PC-9 (cell line): ENCODE measurements around the gene DNAJC2. TPM values are rescaled to one million over a fixed set of nuclear protein-coding genes. Genes with fewer than 3 reads are reported as not detected.
A peak's percentile ranks its signal among the peaks of the same experiment; 100 is the strongest.

Experiments
- BruUV-seq: library from RNA; stranded (reverse); fragments of 400-500 nt; replicated peaks from 2 replicates; lab custom pipeline; 2021; lab: Mats Ljungman, UMichigan
- CTCF ChIA-PET: fragments of 300-600 bp; sonication (Branson Sonifier 250); formaldehyde crosslinking; loops from one replicate; lab custom pipeline; 2022; ENCODE audit warnings: antibody characterized with exemption; lab: Charles Lee
- POLR2A ChIA-PET: fragments of 300-600 bp; sonication (Branson Sonifier 250); formaldehyde crosslinking; loops from one replicate; lab custom pipeline; 2022; ENCODE audit warnings: antibody characterized with exemption; ENCODE audit not compliant: unreplicated experiment; lab: Charles Lee
- DNase-seq, 2 experiments: peaks; one replicate each; pipeline versions ENCODE4 v3.0.0 to v3.0.0-alpha.2; 2015 to 2022; ENCODE audit warnings: mixed read lengths in 1 of 2
- H2AFZ ChIP-seq: fragments of 200-600 bp; sonication (generic); 2 replicates; pipeline ENCODE4 v1.8.1; 2017; ENCODE audit warnings: antibody characterized with exemption
- H3F3A ChIP-seq: fragments of 200-600 bp; sonication (generic); 2 replicates; pipeline ENCODE4 v1.8.1; 2017; ENCODE audit warnings: antibody characterized with exemption, mild to moderate bottlenecking, low read depth; ENCODE audit not compliant: insufficient read depth
- H3K27ac ChIP-seq: fragments of 200-600 bp; sonication (generic); 2 replicates; pipeline ENCODE4 v1.6.1; 2016; ENCODE audit warnings: mixed run types
- H3K27me3 ChIP-seq: fragments of 200-600 bp; sonication (generic); 2 replicates; pipeline ENCODE4 v1.6.1; 2016; ENCODE audit warnings: low read depth, mixed run types; ENCODE audit not compliant: insufficient read depth
- H3K36me3 ChIP-seq: fragments of 200-600 bp; sonication (generic); 2 replicates; pipeline ENCODE4 v1.6.1; 2016; ENCODE audit warnings: low read depth, mixed run types
- H3K4me1 ChIP-seq: fragments of 200-600 bp; sonication (generic); replicated peaks from 2 replicates; pipeline ENCODE4 v1.6.1; 2016; ENCODE audit warnings: mixed run types; ENCODE audit not compliant: insufficient read depth
- H3K4me2 ChIP-seq: fragments of 200-600 bp; sonication (generic); 2 replicates; pipeline ENCODE4 v1.6.1; 2017; ENCODE audit warnings: mixed run types
- H3K4me3 ChIP-seq: fragments of 200-600 bp; sonication (generic); 2 replicates; pipeline ENCODE4 v1.6.1; 2016; ENCODE audit warnings: mixed run types
- H3K79me2 ChIP-seq: fragments of 200-600 bp; sonication (generic); 2 replicates; pipeline ENCODE4 v1.6.1; 2017; ENCODE audit warnings: low read depth, mixed run types
- H3K9me2 ChIP-seq: fragments of 200-600 bp; sonication (generic); 2 replicates; pipeline ENCODE4 v1.8.1; 2017; ENCODE audit warnings: mild to moderate bottlenecking; ENCODE audit not compliant: insufficient read depth
- H3K9me3 ChIP-seq: fragments of 200-600 bp; sonication (generic); 2 replicates; pipeline ENCODE4 v1.8.1; 2016; ENCODE audit warnings: low read depth; ENCODE audit not compliant: insufficient read depth
- H4K20me1 ChIP-seq: fragments of 200-600 bp; sonication (generic); 2 replicates; pipeline ENCODE4 v1.8.1; 2017; ENCODE audit not compliant: insufficient read depth
- EZH2 ChIP-seq: fragments of 200-600 bp; sonication (generic); IDR thresholded peaks from 2 replicates; pipeline ENCODE4 v1.8.0; 2017; ENCODE audit warnings: antibody characterized with exemption, low read depth
- intact Hi-C: fragments of 100-400 bp; cut with micrococcal nuclease; formaldehyde crosslinking; loops from one replicate; pipeline ENCODE4 v1.10.0; 2022; ENCODE audit not compliant: unreplicated experiment
- total RNA-seq: library from RNA; stranded (reverse); gene quantifications from 2 replicates; pipeline ENCODE4 v1.2.3, GENCODE V29; 2021
- TF ChIP-seq, protein P1 (sequence below): fragments of 200-600 bp; sonication (generic); conservative IDR thresholded peaks from 2 replicates; pipeline ENCODE4 v1.6.1; 2017; ENCODE audit warnings: mixed run types, antibody characterized with exemption, mild to moderate bottlenecking, moderate library complexity

The DNAJC2 gene
- total RNA-seq, 1 experiment from 2014 or later: 37.8 TPM

DNA sequence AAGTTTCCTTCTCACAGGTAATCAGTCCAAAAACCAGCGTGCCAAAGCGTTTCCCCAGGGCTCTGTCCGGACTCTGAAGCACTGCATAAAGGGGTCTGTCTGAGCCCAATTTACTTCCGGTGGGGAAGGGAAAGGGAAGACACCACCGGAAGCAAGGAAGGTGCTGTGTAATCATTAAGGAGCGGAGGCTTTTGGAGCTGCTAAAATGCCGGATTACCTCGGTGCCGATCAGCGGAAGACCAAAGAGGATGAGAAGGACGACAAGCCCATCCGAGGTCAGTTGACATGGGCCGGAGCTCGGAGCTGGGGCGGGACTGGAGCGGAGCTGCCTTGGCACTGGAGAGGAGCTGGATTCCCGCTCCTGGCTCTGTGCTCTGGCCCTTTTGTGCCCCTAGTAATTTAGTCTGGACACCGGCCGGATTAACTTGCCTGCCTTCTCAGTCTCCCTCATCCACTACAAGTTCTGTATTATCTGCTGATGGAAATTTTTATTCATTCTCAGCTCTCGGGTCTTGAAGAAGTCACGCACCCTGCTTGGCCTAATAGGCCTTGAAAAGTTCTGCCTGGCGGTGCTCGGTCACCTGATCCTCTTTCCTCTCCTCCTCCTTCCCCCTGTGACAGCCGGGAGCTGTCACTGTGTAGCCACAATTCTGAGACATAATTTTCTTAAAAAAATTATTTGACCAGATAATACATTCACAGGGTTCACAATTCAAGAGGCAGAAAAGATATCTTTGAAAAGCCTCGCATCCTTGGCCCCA, 3.1 kb upstream of the DNAJC2 start, which contains the start of gene PSMC2:
PSMC2 (plus strand) TSS at position 137 of the 761 bp plus-strand sequence; CDS start at position 206, 69 bp downstream.
- peaks cover 4% of the 10 kb centered on the region for H3F3A ChIP-seq
- H3K36me3 ChIP-seq: 0 out of 2 replicates have a peak, but pooled peaks cover 6% of the 10 kb centered on the region
- ChIA-PET POLR2A (interaction anchor here (0.7 kb wide), 1 partner anchor 590 kb away, joined by 3 read pairs; no protein-coding TSS in a partner anchor), CTCF (no interaction called here)
- H3K4me2 ChIP-seq: peak within 1 kb of the TSS; percentile 82
- TSS peak; percentile 54 for BruUV-seq
- peak within 1 kb of the TSS; percentile 83 for H3K4me3 ChIP-seq
- peaks cover 43% of the 10 kb centered on the region for H4K20me1 ChIP-seq
- H2AFZ ChIP-seq: peak within 1 kb of the TSS; percentile 93
- H3K9me3 ChIP-seq: no peaks in the 10 kb centered on the region
- peaks cover 80% of the 10 kb centered on the region for H3K79me2 ChIP-seq
- H3K4me1 ChIP-seq: peaks cover 42% of the 10 kb centered on the region
- intact Hi-C loops: no loop called here
- peak within 1 kb of the TSS; percentile 71 for H3K27ac ChIP-seq
- TF ChIP-seq, protein P1, sequence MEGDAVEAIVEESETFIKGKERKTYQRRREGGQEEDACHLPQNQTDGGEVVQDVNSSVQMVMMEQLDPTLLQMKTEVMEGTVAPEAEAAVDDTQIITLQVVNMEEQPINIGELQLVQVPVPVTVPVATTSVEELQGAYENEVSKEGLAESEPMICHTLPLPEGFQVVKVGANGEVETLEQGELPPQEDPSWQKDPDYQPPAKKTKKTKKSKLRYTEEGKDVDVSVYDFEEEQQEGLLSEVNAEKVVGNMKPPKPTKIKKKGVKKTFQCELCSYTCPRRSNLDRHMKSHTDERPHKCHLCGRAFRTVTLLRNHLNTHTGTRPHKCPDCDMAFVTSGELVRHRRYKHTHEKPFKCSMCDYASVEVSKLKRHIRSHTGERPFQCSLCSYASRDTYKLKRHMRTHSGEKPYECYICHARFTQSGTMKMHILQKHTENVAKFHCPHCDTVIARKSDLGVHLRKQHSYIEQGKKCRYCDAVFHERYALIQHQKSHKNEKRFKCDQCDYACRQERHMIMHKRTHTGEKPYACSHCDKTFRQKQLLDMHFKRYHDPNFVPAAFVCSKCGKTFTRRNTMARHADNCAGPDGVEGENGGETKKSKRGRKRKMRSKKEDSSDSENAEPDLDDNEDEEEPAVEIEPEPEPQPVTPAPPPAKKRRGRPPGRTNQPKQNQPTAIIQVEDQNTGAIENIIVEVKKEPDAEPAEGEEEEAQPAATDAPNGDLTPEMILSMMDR: no peak
- TF ChIP-seq EZH2: no peak
- peak; percentile 83 to 87 for DNase-seq
- no peaks in the 10 kb centered on the region for H3K9me2 ChIP-seq
- no peaks in the 10 kb centered on the region for H3K27me3 ChIP-seq

DNA sequence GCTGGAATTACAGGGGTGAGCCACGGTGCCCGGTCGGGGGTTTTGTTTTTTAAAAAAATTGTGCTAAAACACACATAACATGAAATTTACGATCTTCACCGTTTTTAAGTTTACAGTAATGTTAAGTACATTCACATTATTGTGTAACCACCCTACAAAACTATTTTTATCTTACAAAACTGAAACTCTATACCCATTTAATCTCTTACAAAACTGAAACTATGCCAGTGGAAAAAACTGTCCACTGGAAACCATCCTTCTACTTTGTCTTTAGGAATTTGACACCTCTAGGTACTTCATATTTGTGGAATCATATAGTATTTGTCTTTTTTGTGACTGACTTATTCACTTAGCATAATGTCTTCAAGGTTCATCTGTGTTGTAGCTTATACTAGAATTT, 1.8 kb upstream of the DNAJC2 start:
- peaks cover 42% of the 10 kb centered on the region for H3K4me1 ChIP-seq
- ChIA-PET POLR2A (no interaction called here), CTCF (no interaction called here)
- peaks cover 37% of the 10 kb centered on the region for H4K20me1 ChIP-seq
- H3K4me3 ChIP-seq: no peak overlapping the region
- H3K9me2 ChIP-seq: no peaks in the 10 kb centered on the region
- H3K79me2 ChIP-seq: peaks cover 82% of the 10 kb centered on the region
- H3K4me2 ChIP-seq: peak overlapping the region; percentile 82
- peaks cover 4% of the 10 kb centered on the region for H3F3A ChIP-seq
- H2AFZ ChIP-seq: 0 out of 2 replicates have a peak overlapping the region, but pooled peaks have one; percentile 93
- DNase-seq: no peak
- no peaks in the 10 kb centered on the region for H3K27me3 ChIP-seq
- TF ChIP-seq, protein P1: no peak
- TF ChIP-seq EZH2: no peak
- intact Hi-C loops: no loop called here
- H3K27ac ChIP-seq: no peak overlapping the region
- H3K9me3 ChIP-seq: no peaks in the 10 kb centered on the region
- no TSS peak for BruUV-seq
- peaks cover 12% of the 10 kb centered on the region for H3K36me3 ChIP-seq

DNA sequence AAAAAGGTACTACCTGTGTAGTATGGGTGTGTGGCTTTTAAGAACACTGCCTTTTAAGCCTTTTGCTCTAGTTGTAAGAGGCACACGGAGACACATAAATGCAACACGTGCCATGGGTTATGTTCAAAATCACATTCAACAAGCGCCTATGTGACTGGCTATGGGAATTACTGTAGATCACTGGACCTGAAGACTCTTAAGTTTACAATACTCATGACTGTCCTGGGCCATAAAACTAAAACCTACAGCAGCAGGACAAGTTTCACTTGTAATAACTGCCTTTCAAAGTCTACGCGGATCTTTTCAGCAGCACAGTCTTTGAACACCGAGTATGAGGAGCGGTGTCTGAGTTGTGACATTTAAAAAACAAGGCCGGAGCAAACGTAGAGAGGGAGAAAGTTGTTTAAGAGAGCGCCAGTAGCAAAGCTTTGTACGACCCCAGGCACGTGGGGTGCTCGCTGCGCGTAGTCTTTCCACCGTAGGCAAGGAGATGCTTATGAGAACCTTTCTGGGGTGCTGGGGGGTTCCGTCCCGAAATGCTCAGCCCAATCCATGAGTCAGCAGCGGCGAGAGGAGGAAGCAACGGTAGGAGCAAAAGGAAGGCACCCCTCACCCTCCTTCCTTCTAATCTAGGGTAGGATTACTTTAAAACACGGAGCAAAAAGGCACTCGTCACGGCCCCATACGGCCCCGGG, 662 bp downstream of the DNAJC2 start:
- Histone ChIP-seq H3K27me3 (no peaks in the 10 kb centered on the region), H4K20me1 (peaks cover 16% of the 10 kb centered on the region), H3K4me1 (peaks cover 30% of the 10 kb centered on the region), H3K4me2 (peak overlapping the region; percentile 98), H3K36me3 (peaks cover 28% of the 10 kb centered on the region), H3F3A (peaks cover 4% of the 10 kb centered on the region), H3K27ac (peak overlapping the region; percentile 76), H3K9me2 (no peaks in the 10 kb centered on the region), H3K4me3 (peak overlapping the region; percentile 95), H3K79me2 (peaks cover 78% of the 10 kb centered on the region), H2AFZ (peak overlapping the region; percentile 97), H3K9me3 (no peaks in the 10 kb centered on the region)
- DNase-seq: peak; percentile 3 to 45
- POLR2A ChIA-PET: no interaction called here
- TF ChIP-seq, protein P1: no peak
- no peak for TF ChIP-seq EZH2
- CTCF ChIA-PET: interaction anchor here (0.6 kb wide), 1 partner anchor 9 kb away, joined by 9 read pairs; no protein-coding TSS in a partner anchor
- intact Hi-C loops: loop anchor here (1.0 kb wide), 1 partner anchor 47 kb away; the partner anchor contains the start of gene PMPCB
- BruUV-seq: TSS peak; percentile 40
